GM23338 (cell line): Measurements from ENCODE around the gene INPP5A. TPM values are rescaled to one million over a fixed set of nuclear protein-coding genes. Genes with fewer than 3 reads are reported as not detected.

Source experiments
- CREB1 ChIP-seq: fragments of 250-450 bp; sonication (Bioruptor Pico); IDR thresholded peaks from 2 replicates; pipeline ENCODE4 v1.5.0; 2020; ENCODE audit warnings: low read depth, mild to moderate bottlenecking, moderate library complexity
- ETS1 ChIP-seq: IDR thresholded peaks from 2 replicates; pipeline ENCODE4 v1.6.1; 2016; ENCODE audit warnings: antibody characterized with exemption
- EZH2phosphoT487 ChIP-seq: fragments of 200-600 bp; sonication (generic); IDR thresholded peaks from one replicate; pipeline ENCODE4 v1.8.1; 2018; ENCODE audit warnings: antibody characterized with exemption; ENCODE audit not compliant: unreplicated experiment
- JUNB ChIP-seq: IDR thresholded peaks from one replicate; pipeline ENCODE4 v1.6.1; 2016; ENCODE audit warnings: antibody characterized with exemption; ENCODE audit not compliant: unreplicated experiment
- POLR2AphosphoS5 ChIP-seq: IDR thresholded peaks from 2 replicates; pipeline ENCODE4 v1.6.1; 2016; ENCODE audit warnings: antibody characterized with exemption, low read depth
- ZNF114 ChIP-seq: fragments of 250-450 bp; sonication (Bioruptor Pico); IDR thresholded peaks from 2 replicates; pipeline ENCODE4 v1.5.0; 2020; ENCODE audit warnings: mild to moderate bottlenecking, moderate library complexity
- polyA plus RNA-seq: library from polyadenylated mRNA; unstranded; fragments of >200 nt; fragmentation: Nextera tagmentation; extraction: Ambion mirVana; gene quantifications from 2 replicates; pipeline ENCODE4 v1.2.1, GENCODE V29; 2016
- total RNA-seq: library from RNA; depleted of rRNA; stranded (reverse); fragments of >200 nt; shearing (Covaris generic); gene quantifications from 2 replicates; pipeline ENCODE4 v1.2.3, GENCODE V29; 2014
- TF ChIP-seq, protein P1 (sequence below): fragments of 250-450 bp; sonication (Bioruptor Pico); IDR thresholded peaks from 2 replicates; pipeline ENCODE4 v1.5.0; 2020; ENCODE audit warnings: mild to moderate bottlenecking, moderate library complexity
- TF ChIP-seq, protein P2 (sequence below), 2 experiments: fragments of 200-600 bp in 1 of 2; sonication (generic) in 1 of 2; conservative IDR thresholded peaks; 2 replicates each; pipeline versions ENCODE4 v1.5.1 to v1.6.1; 2016 to 2017; ENCODE audit warnings: antibody characterized with exemption in 2 of 2, low read depth in 2 of 2, mild to moderate bottlenecking in 2 of 2, moderate library complexity in 1 of 2

INPP5A gene
- total and polyA plus RNA-seq, 2 experiments from 2014 or later, result 5.9 to 40.6 TPM

DNA sequence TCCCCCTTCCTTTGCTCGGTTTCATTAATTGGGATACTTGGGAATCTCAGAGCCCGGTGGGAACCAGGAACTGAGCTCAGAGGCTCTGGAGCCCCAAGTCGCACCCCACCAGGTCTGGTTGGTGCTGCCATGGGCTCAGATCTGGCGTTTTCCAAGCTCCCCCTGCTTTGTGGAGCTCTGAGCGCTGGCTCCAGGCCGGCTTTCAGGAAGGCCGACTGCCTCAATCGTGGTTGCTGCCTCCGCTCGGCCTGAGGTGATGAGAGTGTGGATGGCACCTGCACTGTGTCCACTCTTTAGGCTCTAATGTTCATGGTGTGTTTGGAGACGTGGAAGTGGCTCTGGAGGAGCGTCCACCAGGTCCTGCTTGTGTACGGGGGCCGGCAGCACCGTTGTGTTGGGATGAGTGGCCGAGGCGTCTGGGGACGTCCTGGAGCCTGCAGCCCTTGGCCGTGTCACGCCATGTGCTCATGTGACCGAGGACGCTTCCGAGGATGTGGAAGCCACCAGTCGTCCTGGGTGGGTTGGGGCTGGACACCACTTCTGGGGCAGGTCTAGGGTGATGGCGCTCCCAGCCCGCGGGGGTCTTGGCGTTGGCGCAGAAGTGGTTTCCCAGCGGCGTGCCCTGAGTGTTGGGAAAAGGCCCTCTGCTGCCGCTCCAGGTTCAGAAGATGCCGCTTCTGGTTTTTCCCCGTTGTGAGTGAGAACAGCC is 8.2 kb downstream of the INPP5A start (continued):
- TF ChIP-seq, protein P1, sequence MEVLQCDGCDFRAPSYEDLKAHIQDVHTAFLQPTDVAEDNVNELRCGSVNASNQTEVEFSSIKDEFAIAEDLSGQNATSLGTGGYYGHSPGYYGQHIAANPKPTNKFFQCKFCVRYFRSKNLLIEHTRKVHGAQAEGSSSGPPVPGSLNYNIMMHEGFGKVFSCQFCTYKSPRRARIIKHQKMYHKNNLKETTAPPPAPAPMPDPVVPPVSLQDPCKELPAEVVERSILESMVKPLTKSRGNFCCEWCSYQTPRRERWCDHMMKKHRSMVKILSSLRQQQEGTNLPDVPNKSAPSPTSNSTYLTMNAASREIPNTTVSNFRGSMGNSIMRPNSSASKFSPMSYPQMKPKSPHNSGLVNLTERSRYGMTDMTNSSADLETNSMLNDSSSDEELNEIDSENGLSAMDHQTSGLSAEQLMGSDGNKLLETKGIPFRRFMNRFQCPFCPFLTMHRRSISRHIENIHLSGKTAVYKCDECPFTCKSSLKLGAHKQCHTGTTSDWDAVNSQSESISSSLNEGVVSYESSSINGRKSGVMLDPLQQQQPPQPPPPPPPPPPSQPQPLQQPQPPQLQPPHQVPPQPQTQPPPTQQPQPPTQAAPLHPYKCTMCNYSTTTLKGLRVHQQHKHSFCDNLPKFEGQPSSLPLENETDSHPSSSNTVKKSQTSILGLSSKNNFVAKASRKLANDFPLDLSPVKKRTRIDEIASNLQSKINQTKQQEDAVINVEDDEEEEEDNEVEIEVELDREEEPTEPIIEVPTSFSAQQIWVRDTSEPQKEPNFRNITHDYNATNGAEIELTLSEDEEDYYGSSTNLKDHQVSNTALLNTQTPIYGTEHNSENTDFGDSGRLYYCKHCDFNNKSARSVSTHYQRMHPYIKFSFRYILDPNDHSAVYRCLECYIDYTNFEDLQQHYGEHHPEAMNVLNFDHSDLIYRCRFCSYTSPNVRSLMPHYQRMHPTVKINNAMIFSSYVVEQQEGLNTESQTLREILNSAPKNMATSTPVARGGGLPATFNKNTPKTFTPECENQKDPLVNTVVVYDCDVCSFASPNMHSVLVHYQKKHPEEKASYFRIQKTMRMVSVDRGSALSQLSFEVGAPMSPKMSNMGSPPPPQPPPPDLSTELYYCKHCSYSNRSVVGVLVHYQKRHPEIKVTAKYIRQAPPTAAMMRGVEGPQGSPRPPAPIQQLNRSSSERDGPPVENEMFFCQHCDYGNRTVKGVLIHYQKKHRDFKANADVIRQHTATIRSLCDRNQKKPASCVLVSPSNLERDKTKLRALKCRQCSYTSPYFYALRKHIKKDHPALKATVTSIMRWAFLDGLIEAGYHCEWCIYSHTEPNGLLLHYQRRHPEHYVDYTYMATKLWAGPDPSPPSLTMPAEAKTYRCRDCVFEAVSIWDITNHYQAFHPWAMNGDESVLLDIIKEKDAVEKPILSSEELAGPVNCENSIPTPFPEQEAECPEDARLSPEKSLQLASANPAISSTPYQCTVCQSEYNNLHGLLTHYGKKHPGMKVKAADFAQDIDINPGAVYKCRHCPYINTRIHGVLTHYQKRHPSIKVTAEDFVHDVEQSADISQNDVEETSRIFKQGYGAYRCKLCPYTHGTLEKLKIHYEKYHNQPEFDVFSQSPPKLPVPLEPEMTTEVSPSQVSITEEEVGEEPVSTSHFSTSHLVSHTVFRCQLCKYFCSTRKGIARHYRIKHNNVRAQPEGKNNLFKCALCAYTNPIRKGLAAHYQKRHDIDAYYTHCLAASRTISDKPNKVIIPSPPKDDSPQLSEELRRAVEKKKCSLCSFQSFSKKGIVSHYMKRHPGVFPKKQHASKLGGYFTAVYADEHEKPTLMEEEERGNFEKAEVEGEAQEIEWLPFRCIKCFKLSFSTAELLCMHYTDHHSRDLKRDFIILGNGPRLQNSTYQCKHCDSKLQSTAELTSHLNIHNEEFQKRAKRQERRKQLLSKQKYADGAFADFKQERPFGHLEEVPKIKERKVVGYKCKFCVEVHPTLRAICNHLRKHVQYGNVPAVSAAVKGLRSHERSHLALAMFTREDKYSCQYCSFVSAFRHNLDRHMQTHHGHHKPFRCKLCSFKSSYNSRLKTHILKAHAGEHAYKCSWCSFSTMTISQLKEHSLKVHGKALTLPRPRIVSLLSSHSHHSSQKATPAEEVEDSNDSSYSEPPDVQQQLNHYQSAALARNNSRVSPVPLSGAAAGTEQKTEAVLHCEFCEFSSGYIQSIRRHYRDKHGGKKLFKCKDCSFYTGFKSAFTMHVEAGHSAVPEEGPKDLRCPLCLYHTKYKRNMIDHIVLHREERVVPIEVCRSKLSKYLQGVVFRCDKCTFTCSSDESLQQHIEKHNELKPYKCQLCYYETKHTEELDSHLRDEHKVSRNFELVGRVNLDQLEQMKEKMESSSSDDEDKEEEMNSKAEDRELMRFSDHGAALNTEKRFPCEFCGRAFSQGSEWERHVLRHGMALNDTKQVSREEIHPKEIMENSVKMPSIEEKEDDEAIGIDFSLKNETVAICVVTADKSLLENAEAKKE (CRISPR knock-in tag), result no peak
- TF ChIP-seq CREB1 (CRISPR knock-in tag) (no peak), EZH2phosphoT487 (no peak), ZNF114 (CRISPR knock-in tag) (no peak), JUNB (no peak), ETS1 (no peak), POLR2AphosphoS5 (no peak)
- TF ChIP-seq, protein P2, sequence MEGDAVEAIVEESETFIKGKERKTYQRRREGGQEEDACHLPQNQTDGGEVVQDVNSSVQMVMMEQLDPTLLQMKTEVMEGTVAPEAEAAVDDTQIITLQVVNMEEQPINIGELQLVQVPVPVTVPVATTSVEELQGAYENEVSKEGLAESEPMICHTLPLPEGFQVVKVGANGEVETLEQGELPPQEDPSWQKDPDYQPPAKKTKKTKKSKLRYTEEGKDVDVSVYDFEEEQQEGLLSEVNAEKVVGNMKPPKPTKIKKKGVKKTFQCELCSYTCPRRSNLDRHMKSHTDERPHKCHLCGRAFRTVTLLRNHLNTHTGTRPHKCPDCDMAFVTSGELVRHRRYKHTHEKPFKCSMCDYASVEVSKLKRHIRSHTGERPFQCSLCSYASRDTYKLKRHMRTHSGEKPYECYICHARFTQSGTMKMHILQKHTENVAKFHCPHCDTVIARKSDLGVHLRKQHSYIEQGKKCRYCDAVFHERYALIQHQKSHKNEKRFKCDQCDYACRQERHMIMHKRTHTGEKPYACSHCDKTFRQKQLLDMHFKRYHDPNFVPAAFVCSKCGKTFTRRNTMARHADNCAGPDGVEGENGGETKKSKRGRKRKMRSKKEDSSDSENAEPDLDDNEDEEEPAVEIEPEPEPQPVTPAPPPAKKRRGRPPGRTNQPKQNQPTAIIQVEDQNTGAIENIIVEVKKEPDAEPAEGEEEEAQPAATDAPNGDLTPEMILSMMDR (conservative IDR thresholded peaks at IDR 0.05; ENCODE audit: low read depth in 2 of 2), result no peak
